ENCODE data around the gene PPCS.

PPCS gene

GRCh38 chr1:42419126-42419821, 37.1 kb upstream of the PPCS start:
- no peak for TF ChIP-seq TAF1 (IDR thresholded peaks at IDR 0.05; ENCODE audit: borderline replicate concordance, insufficient read depth, low read length)
- TF ChIP-seq POLR2AphosphoS5 (IDR thresholded peaks at IDR 0.05; ENCODE audit: low read depth, low read length), result no peak
- TF ChIP-seq FOXP2 (optimal IDR thresholded peaks at IDR 0.05; ENCODE audit: borderline replicate concordance, extremely low read depth, extremely low read length, insufficient read depth), result no peak
- TF ChIP-seq REST (IDR thresholded peaks at IDR 0.05; ENCODE audit: insufficient read depth in 1 of 2, low read depth in 2 of 2, low read length in 2 of 2), result no peak

GRCh38 chr1:42420121-42420520, 36.2 kb upstream of the PPCS start:
- TF ChIP-seq FOXP2 (optimal IDR thresholded peaks at IDR 0.05; ENCODE audit: borderline replicate concordance, extremely low read depth, extremely low read length, insufficient read depth), result no peak
- no peak for TF ChIP-seq SIN3A (IDR thresholded peaks at IDR 0.05; ENCODE audit: borderline replicate concordance, insufficient read depth, low read length)
- TF ChIP-seq POLR2AphosphoS5 (IDR thresholded peaks at IDR 0.05; ENCODE audit: low read depth, low read length), result no peak
- no peak for TF ChIP-seq REST (IDR thresholded peaks at IDR 0.05; ENCODE audit: insufficient read depth in 1 of 2, low read depth in 2 of 2, low read length in 2 of 2)
- TF ChIP-seq TAF1 (IDR thresholded peaks at IDR 0.05; ENCODE audit: borderline replicate concordance, insufficient read depth, low read length), result no peak

GRCh38 chr1:42420911-42421585, 35.3 kb upstream of the PPCS start:
- TF ChIP-seq POLR2AphosphoS5 (IDR thresholded peaks at IDR 0.05; ENCODE audit: low read depth, low read length) (no peak), REST (IDR thresholded peaks at IDR 0.05; ENCODE audit: insufficient read depth in 1 of 2, low read depth in 2 of 2, low read length in 2 of 2) (no peak), SIN3A (IDR thresholded peaks at IDR 0.05; ENCODE audit: borderline replicate concordance, insufficient read depth, low read length) (no peak)

- TF ChIP-seq POLR2AphosphoS5 (IDR thresholded peaks at IDR 0.05; ENCODE audit: low read depth, low read length) (no peak), FOXP2 (optimal IDR thresholded peaks at IDR 0.05; ENCODE audit: borderline replicate concordance, extremely low read depth, extremely low read length, insufficient read depth) (no peak), TAF1 (IDR thresholded peaks at IDR 0.05; ENCODE audit: borderline replicate concordance, insufficient read depth, low read length) (no peak)
Observed at GRCh38 chr1:42422737-42423136, 33.6 kb upstream of the PPCS start.

GRCh38 chr1:42423681-42424080, 32.7 kb upstream of the PPCS start:
- no peak for TF ChIP-seq SIN3A (IDR thresholded peaks at IDR 0.05; ENCODE audit: borderline replicate concordance, insufficient read depth, low read length)
- no peak for TF ChIP-seq FOXP2 (optimal IDR thresholded peaks at IDR 0.05; ENCODE audit: borderline replicate concordance, extremely low read depth, extremely low read length, insufficient read depth)
- no peak for TF ChIP-seq REST (IDR thresholded peaks at IDR 0.05; ENCODE audit: insufficient read depth in 1 of 2, low read depth in 2 of 2, low read length in 2 of 2)
- TF ChIP-seq TAF1 (IDR thresholded peaks at IDR 0.05; ENCODE audit: borderline replicate concordance, insufficient read depth, low read length), result no peak
- no peak for TF ChIP-seq POLR2AphosphoS5 (IDR thresholded peaks at IDR 0.05; ENCODE audit: low read depth, low read length)
